Measurements from ENCODE around the gene SMIM20.

SMIM20 gene

GRCh38 chr4:25915353-25915705 is 1.3 kb downstream of the SMIM20 start:
- H3K27me3 ChIP-seq (ENCODE audit: low read length), result no peaks in the 10 kb centered on the region
- H3K9me3 ChIP-seq (ENCODE audit: insufficient read depth, low read length), result no peaks in the 10 kb centered on the region
- H4K20me1 ChIP-seq (ENCODE audit: low read depth, low read length), result no peaks in the 10 kb centered on the region
- 0 out of 2 replicates have a peak, but pooled peaks cover 16% of the 10 kb centered on the region for H3F3A ChIP-seq (ENCODE audit: insufficient read depth)
- no peaks in the 10 kb centered on the region for H3K9me2 ChIP-seq (replicated peaks; ENCODE audit: insufficient read depth, low read length)
- H2AFZ ChIP-seq (ENCODE audit: low read depth, low read length, severe bottlenecking), result no peak overlapping the region
- peak overlapping the region; percentile 72 for H3K4me2 ChIP-seq (ENCODE audit: low read depth, low read length, poor library complexity, severe bottlenecking)
- H3K27ac ChIP-seq (ENCODE audit: low read depth, low read length), result peak overlapping the region; percentile 84
- H3K4me3 ChIP-seq (ENCODE audit: insufficient read depth, low read length, poor library complexity, severe bottlenecking), result peak overlapping the region; percentile 79
- H3K36me3 ChIP-seq (ENCODE audit: low read length), result 0 out of 2 replicates have a peak, but pooled peaks cover 3% of the 10 kb centered on the region
- H3K79me2 ChIP-seq (ENCODE audit: insufficient read depth, low read length), result peaks cover 31% of the 10 kb centered on the region
- no peak for TF ChIP-seq CTCF (IDR thresholded peaks at IDR 0.05; ENCODE audit: insufficient read depth, low read length, poor library complexity, severe bottlenecking)
- H3K9ac ChIP-seq (ENCODE audit: low read length), result peak overlapping the region; percentile 76

- Histone ChIP-seq H4K20me1 (ENCODE audit: low read depth, low read length) (no peaks in the 10 kb centered on the region), H2AFZ (ENCODE audit: low read depth, low read length, severe bottlenecking) (no peak overlapping the region), H3K27ac (ENCODE audit: low read depth, low read length) (peak overlapping the region; percentile 22; the same call in 1 of the 2 replicates), H3K79me2 (ENCODE audit: insufficient read depth, low read length) (peaks cover 40% of the 10 kb centered on the region), H3K36me3 (ENCODE audit: low read length) (0 out of 2 replicates have a peak, but pooled peaks cover 5% of the 10 kb centered on the region), H3K4me3 (ENCODE audit: insufficient read depth, low read length, poor library complexity, severe bottlenecking) (no peak overlapping the region), H3F3A (ENCODE audit: insufficient read depth) (0 out of 2 replicates have a peak, but pooled peaks cover 16% of the 10 kb centered on the region), H3K4me2 (ENCODE audit: low read depth, low read length, poor library complexity, severe bottlenecking) (peak overlapping the region; percentile 16), H3K27me3 (ENCODE audit: low read length) (no peaks in the 10 kb centered on the region), H3K9ac (ENCODE audit: low read length) (no peak overlapping the region), H3K9me2 (replicated peaks; ENCODE audit: insufficient read depth, low read length) (no peaks in the 10 kb centered on the region), H3K9me3 (ENCODE audit: insufficient read depth, low read length) (no peaks in the 10 kb centered on the region)
- TF ChIP-seq EZH2phosphoT487 (conservative IDR thresholded peaks at IDR 0.05; ENCODE audit: low read length) (no peak), CTCF (IDR thresholded peaks at IDR 0.05; ENCODE audit: insufficient read depth, low read length, poor library complexity, severe bottlenecking) (no peak)
These were observed 2.9 kb downstream of the SMIM20 start for GRCh38 chr4:25916870-25917269.

DNA sequence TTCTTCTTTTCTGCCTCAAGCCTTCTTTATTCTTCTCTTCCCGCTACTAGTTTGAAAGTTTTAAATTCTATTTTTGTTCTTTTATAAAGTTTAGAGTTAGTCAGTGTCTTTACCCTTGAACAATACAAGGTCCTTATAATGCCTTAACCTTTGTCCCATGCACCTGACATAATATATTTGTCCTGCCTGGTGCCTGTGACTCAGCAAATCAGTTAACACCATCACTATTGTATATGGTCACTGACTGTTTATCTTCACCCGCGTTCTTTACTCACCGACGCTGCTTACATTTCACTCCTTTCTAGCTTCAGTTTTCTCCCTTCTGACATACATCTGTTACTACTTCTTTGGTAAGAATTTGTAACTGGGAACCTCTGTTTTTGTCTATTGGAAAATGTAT is 5.7 kb downstream of the SMIM20 start:
- Histone ChIP-seq H3K4me2 (ENCODE audit: low read depth, low read length, poor library complexity, severe bottlenecking) (peak overlapping the region; percentile 39), H4K20me1 (ENCODE audit: low read depth, low read length) (no peaks in the 10 kb centered on the region), H3K9ac (ENCODE audit: low read length) (0 out of 2 replicates have a peak overlapping the region, but pooled peaks have one; percentile 14), H3K4me3 (ENCODE audit: insufficient read depth, low read length, poor library complexity, severe bottlenecking) (no peak overlapping the region), H3K79me2 (ENCODE audit: insufficient read depth, low read length) (peaks cover 50% of the 10 kb centered on the region), H3F3A (ENCODE audit: insufficient read depth) (0 out of 2 replicates have a peak, but pooled peaks cover 8% of the 10 kb centered on the region), H3K9me2 (replicated peaks; ENCODE audit: insufficient read depth, low read length) (no peaks in the 10 kb centered on the region), H3K27me3 (ENCODE audit: low read length) (no peaks in the 10 kb centered on the region), H2AFZ (ENCODE audit: low read depth, low read length, severe bottlenecking) (no peak overlapping the region), H3K9me3 (ENCODE audit: insufficient read depth, low read length) (no peaks in the 10 kb centered on the region), H3K36me3 (ENCODE audit: low read length) (peaks cover 5% of the 10 kb centered on the region; the same call in 1 of the 2 replicates), H3K27ac (ENCODE audit: low read depth, low read length) (peak overlapping the region; percentile 14; the same call in 1 of the 2 replicates)
- no peak for TF ChIP-seq EZH2phosphoT487 (conservative IDR thresholded peaks at IDR 0.05; ENCODE audit: low read length)
- no peak for TF ChIP-seq CTCF (IDR thresholded peaks at IDR 0.05; ENCODE audit: insufficient read depth, low read length, poor library complexity, severe bottlenecking)

All from SU-DHL-6 (cell line).